ENCODE data around the gene FHIT.

The FHIT gene

GRCh38 chr3:60304112-60304511 lies 947.1 kb downstream of the FHIT start:
- Histone ChIP-seq H3K27me3 (ENCODE audit: control insufficient read depth, insufficient read depth, low read length) (no peaks in the 10 kb centered on the region), H3K4me3 (ENCODE audit: low read depth, low read length) (no peak overlapping the region), H3K9ac (ENCODE audit: low read depth, low read length) (no peak overlapping the region), H3K9me3 (ENCODE audit: control insufficient read depth, insufficient read depth, low read length) (no peaks in the 10 kb centered on the region), H3K4me1 (ENCODE audit: control insufficient read depth, insufficient read depth, low read length) (no peaks in the 10 kb centered on the region), H3K36me3 (ENCODE audit: control insufficient read depth, insufficient read depth, low read length) (no peaks in the 10 kb centered on the region)

DNA sequence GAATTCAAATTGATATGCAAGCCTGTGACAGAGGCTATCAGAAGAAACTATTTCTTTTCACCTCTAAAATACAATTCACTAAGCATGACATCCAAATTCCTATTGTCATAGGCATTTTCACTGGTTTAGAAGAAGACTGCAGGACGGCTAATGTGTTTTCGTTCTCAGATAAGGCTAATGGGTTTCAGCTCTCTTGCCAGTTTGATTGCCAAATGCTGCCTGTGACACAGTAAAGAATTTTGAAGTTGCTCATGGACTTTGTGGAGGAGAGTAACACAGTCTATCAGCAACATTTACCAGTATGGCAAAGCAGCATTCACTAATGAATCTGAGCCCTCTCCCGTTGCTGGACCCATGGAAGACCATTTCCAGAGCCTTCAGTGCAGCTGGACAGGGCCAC lies 948.1 kb downstream of the FHIT start:
- no peaks in the 10 kb centered on the region for H3K9me3 ChIP-seq (ENCODE audit: control insufficient read depth, insufficient read depth, low read length)
- no peaks in the 10 kb centered on the region for H3K27me3 ChIP-seq (ENCODE audit: control insufficient read depth, insufficient read depth, low read length)
- H3K9ac ChIP-seq (ENCODE audit: low read depth, low read length): no peak overlapping the region
- H3K4me3 ChIP-seq (ENCODE audit: low read depth, low read length): no peak overlapping the region
- H3K36me3 ChIP-seq (ENCODE audit: control insufficient read depth, insufficient read depth, low read length): no peaks in the 10 kb centered on the region
- no peaks in the 10 kb centered on the region for H3K4me1 ChIP-seq (ENCODE audit: control insufficient read depth, insufficient read depth, low read length)

GRCh38 chr3:60301142-60301541 lies 950.1 kb downstream of the FHIT start:
- H3K4me3 ChIP-seq (ENCODE audit: low read depth, low read length): no peak overlapping the region
- H3K27me3 ChIP-seq (ENCODE audit: control insufficient read depth, insufficient read depth, low read length): no peaks in the 10 kb centered on the region
- H3K36me3 ChIP-seq (ENCODE audit: control insufficient read depth, insufficient read depth, low read length): no peaks in the 10 kb centered on the region
- H3K9me3 ChIP-seq (ENCODE audit: control insufficient read depth, insufficient read depth, low read length): no peaks in the 10 kb centered on the region
- H3K9ac ChIP-seq (ENCODE audit: low read depth, low read length): no peak overlapping the region
- no peaks in the 10 kb centered on the region for H3K4me1 ChIP-seq (ENCODE audit: control insufficient read depth, insufficient read depth, low read length)

DNA sequence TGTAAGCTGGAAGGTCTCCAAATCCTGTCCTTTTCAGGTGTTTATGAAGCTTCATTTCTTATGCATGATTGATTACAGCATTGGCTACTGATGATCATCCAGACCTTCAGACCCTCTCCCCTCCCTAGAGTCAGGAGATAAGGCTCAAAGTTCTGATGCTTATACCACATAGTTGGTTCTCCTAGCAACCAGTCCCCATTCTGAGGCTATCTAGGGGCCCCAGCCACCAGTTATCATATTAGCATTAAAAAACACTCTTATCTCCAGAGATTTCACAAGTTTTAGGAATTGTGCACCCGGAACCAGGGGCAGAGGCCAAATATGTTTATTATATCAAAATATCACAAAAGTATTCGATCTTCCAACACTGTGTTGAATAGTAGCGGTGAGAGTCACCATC lies 953.1 kb downstream of the FHIT start:
- Histone ChIP-seq H3K4me1 (ENCODE audit: control insufficient read depth, insufficient read depth, low read length) (no peaks in the 10 kb centered on the region), H3K36me3 (ENCODE audit: control insufficient read depth, insufficient read depth, low read length) (no peaks in the 10 kb centered on the region), H3K9me3 (ENCODE audit: control insufficient read depth, insufficient read depth, low read length) (no peaks in the 10 kb centered on the region), H3K4me3 (ENCODE audit: low read depth, low read length) (no peak overlapping the region), H3K9ac (ENCODE audit: low read depth, low read length) (no peak overlapping the region), H3K27me3 (ENCODE audit: control insufficient read depth, insufficient read depth, low read length) (no peaks in the 10 kb centered on the region)

- H3K9ac ChIP-seq (ENCODE audit: low read depth, low read length): no peak overlapping the region
These were observed 957.1 kb downstream of the FHIT start for GRCh38 chr3:60294181-60294580.

GRCh38 chr3:60291115-60291514 lies 960.1 kb downstream of the FHIT start:
- Histone ChIP-seq H3K9me3 (ENCODE audit: control insufficient read depth, insufficient read depth, low read length) (no peaks in the 10 kb centered on the region), H3K4me1 (ENCODE audit: control insufficient read depth, insufficient read depth, low read length) (no peaks in the 10 kb centered on the region), H3K36me3 (ENCODE audit: control insufficient read depth, insufficient read depth, low read length) (no peaks in the 10 kb centered on the region), H3K27me3 (ENCODE audit: control insufficient read depth, insufficient read depth, low read length) (no peaks in the 10 kb centered on the region), H3K4me3 (ENCODE audit: low read depth, low read length) (no peak overlapping the region), H3K9ac (ENCODE audit: low read depth, low read length) (no peak overlapping the region)

More at GRCh38 chr3:60294181-60294580, 957.1 kb downstream of the FHIT start:
- Histone ChIP-seq H3K4me3 (ENCODE audit: low read depth, low read length) (no peak overlapping the region), H3K27me3 (ENCODE audit: control insufficient read depth, insufficient read depth, low read length) (no peaks in the 10 kb centered on the region), H3K36me3 (ENCODE audit: control insufficient read depth, insufficient read depth, low read length) (no peaks in the 10 kb centered on the region), H3K9me3 (ENCODE audit: control insufficient read depth, insufficient read depth, low read length) (no peaks in the 10 kb centered on the region), H3K4me1 (ENCODE audit: control insufficient read depth, insufficient read depth, low read length) (no peaks in the 10 kb centered on the region)

DNA sequence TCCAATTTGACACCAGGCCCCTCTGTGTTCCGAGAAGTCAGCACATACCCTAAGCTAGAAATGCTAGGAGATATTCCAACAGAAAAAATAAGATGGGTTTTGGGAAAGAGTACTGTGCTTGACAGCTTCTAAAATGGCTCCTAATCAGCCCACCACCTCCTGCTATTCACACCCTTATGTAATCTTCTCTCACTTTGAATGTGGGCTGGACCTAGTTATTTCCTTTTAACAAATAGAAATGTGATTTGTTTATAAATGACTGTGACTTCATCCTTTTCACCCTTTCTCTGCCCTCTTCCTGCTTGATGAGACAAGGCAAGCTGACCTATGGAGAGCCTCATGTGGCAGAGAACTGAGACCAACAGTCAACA lies 961.1 kb downstream of the FHIT start:
- Histone ChIP-seq H3K27me3 (ENCODE audit: control insufficient read depth, insufficient read depth, low read length) (no peaks in the 10 kb centered on the region), H3K9ac (ENCODE audit: low read depth, low read length) (no peak overlapping the region), H3K9me3 (ENCODE audit: control insufficient read depth, insufficient read depth, low read length) (no peaks in the 10 kb centered on the region), H3K36me3 (ENCODE audit: control insufficient read depth, insufficient read depth, low read length) (no peaks in the 10 kb centered on the region), H3K4me3 (ENCODE audit: low read depth, low read length) (no peak overlapping the region), H3K4me1 (ENCODE audit: control insufficient read depth, insufficient read depth, low read length) (no peaks in the 10 kb centered on the region)

- Histone ChIP-seq H3K36me3 (ENCODE audit: control insufficient read depth, insufficient read depth, low read length) (no peaks in the 10 kb centered on the region), H3K4me1 (ENCODE audit: control insufficient read depth, insufficient read depth, low read length) (no peaks in the 10 kb centered on the region), H3K27me3 (ENCODE audit: control insufficient read depth, insufficient read depth, low read length) (no peaks in the 10 kb centered on the region), H3K9me3 (ENCODE audit: control insufficient read depth, insufficient read depth, low read length) (no peaks in the 10 kb centered on the region), H3K9ac (ENCODE audit: low read depth, low read length) (no peak overlapping the region), H3K4me3 (ENCODE audit: low read depth, low read length) (no peak overlapping the region)
These were observed 961.7 kb downstream of the FHIT start for GRCh38 chr3:60289341-60290121.

DNA sequence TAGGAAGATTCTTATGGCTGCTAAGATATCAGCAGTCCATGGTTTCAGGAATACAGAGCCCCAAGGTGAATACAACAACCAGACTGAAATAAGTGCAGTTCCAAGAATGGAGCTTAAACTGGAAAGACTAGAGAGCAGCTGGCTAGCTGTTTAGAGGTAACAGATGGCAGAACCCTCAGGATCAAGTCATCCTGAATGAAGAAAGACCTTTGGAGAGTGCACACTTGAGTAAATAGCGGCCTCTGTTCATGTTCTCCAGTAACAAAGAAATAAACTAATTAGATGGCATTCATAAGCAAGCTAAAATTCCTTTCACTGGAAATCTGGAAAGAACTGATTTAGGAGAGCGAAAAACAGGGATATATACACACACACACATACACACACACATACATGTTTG lies 968.4 kb downstream of the FHIT start:
- H3K4me3 ChIP-seq (ENCODE audit: low read depth, low read length): no peak overlapping the region
- H3K27me3 ChIP-seq (ENCODE audit: control insufficient read depth, insufficient read depth, low read length): no peaks in the 10 kb centered on the region
- no peak overlapping the region for H3K9ac ChIP-seq (ENCODE audit: low read depth, low read length)
- H3K9me3 ChIP-seq (ENCODE audit: control insufficient read depth, insufficient read depth, low read length): no peaks in the 10 kb centered on the region
- no peaks in the 10 kb centered on the region for H3K4me1 ChIP-seq (ENCODE audit: control insufficient read depth, insufficient read depth, low read length)
- no peaks in the 10 kb centered on the region for H3K36me3 ChIP-seq (ENCODE audit: control insufficient read depth, insufficient read depth, low read length)

- Histone ChIP-seq H3K9me3 (ENCODE audit: control insufficient read depth, insufficient read depth, low read length) (no peaks in the 10 kb centered on the region), H3K36me3 (ENCODE audit: control insufficient read depth, insufficient read depth, low read length) (no peaks in the 10 kb centered on the region), H3K4me3 (ENCODE audit: low read depth, low read length) (no peak overlapping the region), H3K9ac (ENCODE audit: low read depth, low read length) (no peak overlapping the region), H3K4me1 (ENCODE audit: control insufficient read depth, insufficient read depth, low read length) (no peaks in the 10 kb centered on the region), H3K27me3 (ENCODE audit: control insufficient read depth, insufficient read depth, low read length) (no peaks in the 10 kb centered on the region)
These were observed 969.3 kb downstream of the FHIT start for GRCh38 chr3:60281970-60282369.

- no peak overlapping the region for H3K9ac ChIP-seq (ENCODE audit: low read depth, low read length)
- no peaks in the 10 kb centered on the region for H3K27me3 ChIP-seq (ENCODE audit: control insufficient read depth, insufficient read depth, low read length)
- no peaks in the 10 kb centered on the region for H3K36me3 ChIP-seq (ENCODE audit: control insufficient read depth, insufficient read depth, low read length)
- no peaks in the 10 kb centered on the region for H3K9me3 ChIP-seq (ENCODE audit: control insufficient read depth, insufficient read depth, low read length)
- H3K4me1 ChIP-seq (ENCODE audit: control insufficient read depth, insufficient read depth, low read length): no peaks in the 10 kb centered on the region
- H3K4me3 ChIP-seq (ENCODE audit: low read depth, low read length): no peak overlapping the region
These were observed 973.9 kb downstream of the FHIT start for GRCh38 chr3:60277361-60277800.

GRCh38 chr3:60276615-60277014 lies 974.6 kb downstream of the FHIT start:
- Histone ChIP-seq H3K9ac (ENCODE audit: low read depth, low read length) (no peak overlapping the region), H3K9me3 (ENCODE audit: control insufficient read depth, insufficient read depth, low read length) (no peaks in the 10 kb centered on the region), H3K27me3 (ENCODE audit: control insufficient read depth, insufficient read depth, low read length) (no peaks in the 10 kb centered on the region), H3K36me3 (ENCODE audit: control insufficient read depth, insufficient read depth, low read length) (no peaks in the 10 kb centered on the region), H3K4me3 (ENCODE audit: low read depth, low read length) (no peak overlapping the region), H3K4me1 (ENCODE audit: control insufficient read depth, insufficient read depth, low read length) (no peaks in the 10 kb centered on the region)
